ENCODE results near the gene CCDC81. TPM values are rescaled to one million over a fixed set of nuclear protein-coding genes. Genes with fewer than 3 reads are reported as not detected.
"Not testable (repeated sequence)": the region's sequence is repeated elsewhere in the genome, so short reads cannot be mapped to it uniquely, and the experiment has no call there.

CCDC81 gene
- polyA plus RNA-seq, 1 experiment: 1.7 TPM

DNA sequence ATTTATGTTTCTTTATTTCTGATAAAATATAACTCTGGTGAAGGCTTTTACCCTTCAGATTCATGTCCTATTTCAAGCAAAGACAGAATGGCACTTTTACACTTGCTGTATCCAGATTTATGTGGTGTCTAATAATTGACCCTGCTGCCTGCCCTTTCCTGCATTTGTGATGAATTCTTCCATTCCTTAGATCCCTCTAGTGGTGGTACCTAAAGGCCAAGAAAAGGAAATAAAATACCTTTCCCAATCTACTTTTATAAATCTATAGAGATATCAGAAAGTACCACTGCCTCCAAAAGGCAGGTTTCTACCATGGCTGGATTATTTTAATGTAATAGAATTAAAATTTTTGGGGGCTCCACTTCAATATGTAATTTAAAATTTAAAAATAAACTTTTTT is 34.2 kb downstream of the CCDC81 start:
- ChIA-PET POLR2A (no interaction called here), CTCF (interaction anchor here (1.4 to 1.5 kb wide), 2 partner anchors 48 to 554 kb away, joined by 3 to 7 read pairs; partner anchors contain the start of gene CCDC83)
- Histone ChIP-seq H3K27me3 (ENCODE audit: control insufficient read depth, insufficient read depth, low read length) (no peaks in the 10 kb centered on the region), H3K9me3 (ENCODE audit: control insufficient read depth, insufficient read depth, low read length) (no peaks in the 10 kb centered on the region), H3K4me3 (ENCODE audit: low read depth, low read length) (no peak overlapping the region), H3K27ac (ENCODE audit: low read depth, low read length) (no peak overlapping the region)
- DNase-seq (ENCODE audit: low read depth, low spot score): no peak
- TF ChIP-seq, protein P1, sequence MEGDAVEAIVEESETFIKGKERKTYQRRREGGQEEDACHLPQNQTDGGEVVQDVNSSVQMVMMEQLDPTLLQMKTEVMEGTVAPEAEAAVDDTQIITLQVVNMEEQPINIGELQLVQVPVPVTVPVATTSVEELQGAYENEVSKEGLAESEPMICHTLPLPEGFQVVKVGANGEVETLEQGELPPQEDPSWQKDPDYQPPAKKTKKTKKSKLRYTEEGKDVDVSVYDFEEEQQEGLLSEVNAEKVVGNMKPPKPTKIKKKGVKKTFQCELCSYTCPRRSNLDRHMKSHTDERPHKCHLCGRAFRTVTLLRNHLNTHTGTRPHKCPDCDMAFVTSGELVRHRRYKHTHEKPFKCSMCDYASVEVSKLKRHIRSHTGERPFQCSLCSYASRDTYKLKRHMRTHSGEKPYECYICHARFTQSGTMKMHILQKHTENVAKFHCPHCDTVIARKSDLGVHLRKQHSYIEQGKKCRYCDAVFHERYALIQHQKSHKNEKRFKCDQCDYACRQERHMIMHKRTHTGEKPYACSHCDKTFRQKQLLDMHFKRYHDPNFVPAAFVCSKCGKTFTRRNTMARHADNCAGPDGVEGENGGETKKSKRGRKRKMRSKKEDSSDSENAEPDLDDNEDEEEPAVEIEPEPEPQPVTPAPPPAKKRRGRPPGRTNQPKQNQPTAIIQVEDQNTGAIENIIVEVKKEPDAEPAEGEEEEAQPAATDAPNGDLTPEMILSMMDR (IDR thresholded peaks at IDR 0.05; ENCODE audit: low read depth, low read length): peak; percentile 63

DNA sequence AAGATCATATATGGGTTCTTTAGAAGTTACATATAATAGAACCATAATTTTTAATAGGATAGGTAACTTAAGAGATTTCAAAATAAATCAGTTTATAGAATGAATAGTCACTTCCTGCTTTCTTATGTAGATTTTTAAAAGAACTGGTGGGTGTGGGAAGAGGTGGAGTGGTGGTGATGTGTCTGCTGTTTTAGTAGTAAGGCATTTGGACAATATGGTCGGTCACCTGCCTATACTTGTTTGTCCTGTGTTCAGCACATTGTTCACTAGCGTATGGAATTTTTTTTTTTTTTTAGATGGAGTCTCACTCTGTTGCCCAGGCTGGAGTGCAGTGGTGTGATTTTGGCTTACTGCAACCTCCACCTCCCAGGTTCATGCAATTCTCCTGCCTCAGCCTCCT is 39.3 kb downstream of the CCDC81 start:
- TF ChIP-seq, protein P1 (IDR thresholded peaks at IDR 0.05; ENCODE audit: low read depth, low read length): no peak
- ChIA-PET POLR2A (no interaction called here), CTCF (interaction anchor here (0.6 to 2.6 kb wide), 2 partner anchors 53 to 82 kb away, joined by 4 to 8 read pairs; no protein-coding TSS in a partner anchor)
- no peaks in the 10 kb centered on the region for H3K27me3 ChIP-seq (ENCODE audit: control insufficient read depth, insufficient read depth, low read length)
- no peaks in the 10 kb centered on the region for H3K9me3 ChIP-seq (ENCODE audit: control insufficient read depth, insufficient read depth, low read length)
- DNase-seq (ENCODE audit: low read depth, low spot score): no peak
- H3K4me3 ChIP-seq (ENCODE audit: low read depth, low read length): no peak overlapping the region
- no peak overlapping the region for H3K27ac ChIP-seq (ENCODE audit: low read depth, low read length)

DNA sequence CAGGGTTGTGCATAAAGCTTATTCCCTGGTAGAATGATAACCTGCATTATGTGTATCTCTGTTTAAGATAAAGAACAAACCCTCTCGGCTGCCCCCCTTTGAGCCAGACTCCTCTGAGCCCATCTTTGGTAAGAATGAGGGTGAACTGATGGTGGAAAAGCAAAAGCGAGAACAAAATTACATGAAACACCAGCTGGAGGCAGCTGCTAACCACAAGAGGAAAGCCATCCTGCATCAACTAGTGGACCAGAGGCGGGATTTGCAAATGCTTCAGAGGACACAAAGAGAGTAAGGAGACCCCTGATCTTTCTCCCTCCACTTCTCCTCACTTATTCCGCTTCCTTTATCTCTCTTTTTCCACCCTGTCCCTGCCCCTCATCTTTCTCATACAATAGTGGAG is 40.3 kb downstream of the CCDC81 start:
- Histone ChIP-seq H3K27ac (ENCODE audit: low read depth, low read length) (no peak overlapping the region), H3K27me3 (ENCODE audit: control insufficient read depth, insufficient read depth, low read length) (no peaks in the 10 kb centered on the region), H3K9me3 (ENCODE audit: control insufficient read depth, insufficient read depth, low read length) (no peaks in the 10 kb centered on the region), H3K4me3 (ENCODE audit: low read depth, low read length) (no peak overlapping the region)
- DNase-seq (ENCODE audit: low read depth, low spot score): no peak
- CTCF ChIA-PET: interaction anchor here (0.6 to 2.6 kb wide), 3 partner anchors 51 to 447 kb away, joined by 3 to 8 read pairs (median 4); no protein-coding TSS in a partner anchor
- POLR2A ChIA-PET: no interaction called here
- TF ChIP-seq, protein P1 (IDR thresholded peaks at IDR 0.05; ENCODE audit: low read depth, low read length): no peak

DNA sequence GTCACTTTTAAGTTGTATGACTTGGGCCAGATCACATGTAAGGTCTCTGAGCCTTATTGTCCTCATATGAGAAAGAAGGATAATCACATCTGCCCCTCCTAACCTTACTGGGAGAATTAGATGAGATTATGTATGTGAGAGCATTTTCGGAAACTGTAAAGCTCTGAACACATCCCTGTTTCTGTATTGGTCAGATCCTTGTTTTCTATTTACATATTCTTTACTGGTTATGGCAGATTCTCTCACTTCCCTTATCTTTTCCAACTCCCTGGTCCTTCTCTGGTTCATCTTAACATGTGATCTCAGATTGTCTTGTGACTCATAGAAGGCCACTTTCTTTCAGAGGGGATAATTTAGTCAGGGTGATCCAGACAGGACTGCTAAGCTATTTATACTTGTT is 41.8 kb downstream of the CCDC81 start:
- CTCF ChIA-PET: interaction anchor here (0.6 to 2.6 kb wide), 2 partner anchors 9 to 56 kb away, joined by 3 to 8 read pairs; no protein-coding TSS in a partner anchor
- no peaks in the 10 kb centered on the region for H3K9me3 ChIP-seq (ENCODE audit: control insufficient read depth, insufficient read depth, low read length)
- POLR2A ChIA-PET: no interaction called here
- DNase-seq (ENCODE audit: low read depth, low spot score): no peak
- H3K27me3 ChIP-seq (ENCODE audit: control insufficient read depth, insufficient read depth, low read length): no peaks in the 10 kb centered on the region
- no peak overlapping the region for H3K27ac ChIP-seq (ENCODE audit: low read depth, low read length)
- TF ChIP-seq, protein P1 (IDR thresholded peaks at IDR 0.05; ENCODE audit: low read depth, low read length): no peak
- no peak overlapping the region for H3K4me3 ChIP-seq (ENCODE audit: low read depth, low read length)

DNA sequence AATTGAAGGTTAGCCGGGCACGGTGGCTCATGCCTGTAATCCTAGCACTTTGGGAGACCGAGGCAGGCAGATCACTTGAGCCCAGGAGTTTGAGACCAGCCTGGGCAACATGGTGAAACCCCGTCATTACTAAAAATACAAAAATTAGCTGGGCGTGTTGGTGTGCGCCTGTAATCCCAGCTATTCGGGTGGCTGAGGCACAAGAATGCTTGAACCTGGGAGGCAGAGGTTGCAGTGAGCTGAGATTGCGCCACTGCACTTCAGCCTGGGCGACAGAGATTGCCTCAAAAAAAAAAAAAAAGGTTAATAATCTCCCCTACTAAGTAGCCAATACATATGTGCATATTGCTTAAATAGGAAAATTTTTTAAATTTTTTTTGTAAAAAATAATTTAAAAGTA is 42.3 kb downstream of the CCDC81 start:
- DNase-seq (ENCODE audit: low read depth, low spot score); H3K27ac ChIP-seq (ENCODE audit: low read depth, low read length); H3K9me3 ChIP-seq (ENCODE audit: control insufficient read depth, insufficient read depth, low read length); POLR2A ChIA-PET; H3K4me3 ChIP-seq (ENCODE audit: low read depth, low read length); H3K27me3 ChIP-seq (ENCODE audit: control insufficient read depth, insufficient read depth, low read length): not testable (repeated sequence)
- CTCF ChIA-PET: interaction anchor here (0.6 to 2.6 kb wide), 3 partner anchors 9 to 56 kb away, joined by 3 to 8 read pairs (median 3); no protein-coding TSS in a partner anchor
